Activated B cell treated with CpG ODN at 0.5 μM for 24 hours (primary cell): Measurements from ENCODE around the gene SERPIND1. TPM values are rescaled to one million over a fixed set of nuclear protein-coding genes. Genes with fewer than 3 reads are reported as not detected.

ENCODE experiments used
- ATAC-seq: fragments of 200-7000 bp; cut with Tn5 transposase; one replicate; pipeline ENCODE4 v1.10.0; 2021; ENCODE audit warnings: low read depth, mild to moderate bottlenecking, moderate library complexity
- CTCF ChIA-PET: fragments of 350-600 bp; sonication (Branson Sonifier 250); formaldehyde crosslinking; loops from one replicate; lab custom pipeline; 2021; ENCODE audit warnings: antibody characterized with exemption; lab: Charles Lee
- POLR2A ChIA-PET: fragments of 350-600 bp; sonication (Branson Sonifier 250); formaldehyde crosslinking; loops from one replicate; lab custom pipeline; 2021; ENCODE audit warnings: antibody characterized with exemption; lab: Charles Lee
- DNase-seq: peaks from one replicate; pipeline ENCODE4 v3.0.0; 2022
- H3K27ac Mint-ChIP-seq: one replicate; pipeline ENCODE4 v1.8.0; 2020; ENCODE audit warnings: mixed read lengths
- H3K27me3 Mint-ChIP-seq: one replicate; pipeline ENCODE4 v1.8.0; 2021; ENCODE audit warnings: mixed read lengths
- H3K36me3 Mint-ChIP-seq: one replicate; pipeline ENCODE4 v1.8.0; 2021; ENCODE audit warnings: low read depth, mixed read lengths
- H3K4me1 Mint-ChIP-seq: one replicate; pipeline ENCODE4 v1.8.0; 2021; ENCODE audit warnings: mixed read lengths
- H3K4me3 Mint-ChIP-seq: one replicate; pipeline ENCODE4 v1.8.0; 2020; ENCODE audit warnings: mild to moderate bottlenecking, mixed read lengths
- H3K9me3 Mint-ChIP-seq: one replicate; pipeline ENCODE4 v1.8.0; 2020; ENCODE audit warnings: mixed read lengths
- intact Hi-C: fragments of 100-400 bp; cut with micrococcal nuclease; formaldehyde crosslinking; loops from one replicate; pipeline ENCODE4 v1.15.1; 2024
- total RNA-seq: library from RNA; stranded (reverse); gene quantifications from 2 replicates; pipeline ENCODE4 v1.2.3, GENCODE V29; 2022
- TF ChIP-seq, protein P1 (sequence below): fragments of 200-600 bp; IDR thresholded peaks from one replicate; pipeline ENCODE4 v1.8.0; 2022; ENCODE audit warnings: antibody characterized with exemption, mild to moderate bottlenecking

The SERPIND1 gene
- total RNA-seq, 1 donor from 2014 or later: not detected

DNA sequence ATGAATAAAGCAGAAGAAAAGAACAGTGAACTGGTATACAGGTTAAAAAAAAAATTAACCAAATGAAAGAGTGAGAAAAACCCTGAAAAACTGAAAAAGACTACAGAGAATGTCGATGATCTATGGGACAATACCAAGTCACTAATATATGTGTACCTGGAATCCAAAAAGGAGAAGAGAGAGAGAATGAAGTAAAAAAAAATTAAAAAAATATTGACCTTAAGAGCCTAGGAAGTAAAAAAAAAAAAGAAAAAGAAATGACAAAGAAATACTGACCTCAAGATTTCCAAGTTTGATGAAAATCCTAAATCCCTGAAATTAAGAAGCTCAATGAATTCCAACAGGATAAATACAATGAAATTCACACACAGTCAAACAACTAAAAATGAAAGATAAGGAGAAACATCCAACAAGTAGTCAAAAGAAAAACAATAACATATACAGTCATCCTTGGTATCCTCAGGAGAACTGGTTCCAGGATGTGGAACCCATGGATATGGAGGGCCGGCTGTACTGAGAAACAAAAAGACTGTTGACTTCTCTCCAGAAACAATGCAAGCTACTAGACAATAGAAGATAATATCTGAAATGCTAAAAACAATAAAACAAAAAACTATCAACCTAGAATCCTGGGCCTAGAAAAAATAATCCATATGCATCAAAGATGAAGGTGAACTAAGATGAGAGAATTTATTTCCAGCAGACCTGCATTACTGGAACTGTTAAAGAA lies 33.5 kb upstream of the SERPIND1 start:
- ATAC-seq: no peak
- H3K4me3 Mint-ChIP-seq: no peak overlapping the region
- CTCF ChIA-PET: interaction anchor here (2.2 kb wide), 1 partner anchor 36 kb away, joined by 7 read pairs; no protein-coding TSS in a partner anchor
- no peak for DNase-seq
- no peak overlapping the region for H3K27ac Mint-ChIP-seq
- H3K4me1 Mint-ChIP-seq: peaks cover 8% of the 10 kb centered on the region
- TF ChIP-seq, protein P1, sequence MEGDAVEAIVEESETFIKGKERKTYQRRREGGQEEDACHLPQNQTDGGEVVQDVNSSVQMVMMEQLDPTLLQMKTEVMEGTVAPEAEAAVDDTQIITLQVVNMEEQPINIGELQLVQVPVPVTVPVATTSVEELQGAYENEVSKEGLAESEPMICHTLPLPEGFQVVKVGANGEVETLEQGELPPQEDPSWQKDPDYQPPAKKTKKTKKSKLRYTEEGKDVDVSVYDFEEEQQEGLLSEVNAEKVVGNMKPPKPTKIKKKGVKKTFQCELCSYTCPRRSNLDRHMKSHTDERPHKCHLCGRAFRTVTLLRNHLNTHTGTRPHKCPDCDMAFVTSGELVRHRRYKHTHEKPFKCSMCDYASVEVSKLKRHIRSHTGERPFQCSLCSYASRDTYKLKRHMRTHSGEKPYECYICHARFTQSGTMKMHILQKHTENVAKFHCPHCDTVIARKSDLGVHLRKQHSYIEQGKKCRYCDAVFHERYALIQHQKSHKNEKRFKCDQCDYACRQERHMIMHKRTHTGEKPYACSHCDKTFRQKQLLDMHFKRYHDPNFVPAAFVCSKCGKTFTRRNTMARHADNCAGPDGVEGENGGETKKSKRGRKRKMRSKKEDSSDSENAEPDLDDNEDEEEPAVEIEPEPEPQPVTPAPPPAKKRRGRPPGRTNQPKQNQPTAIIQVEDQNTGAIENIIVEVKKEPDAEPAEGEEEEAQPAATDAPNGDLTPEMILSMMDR: no peak
- intact Hi-C loops: no loop called here
- H3K9me3 Mint-ChIP-seq: no peaks in the 10 kb centered on the region
- POLR2A ChIA-PET: no interaction called here
- H3K27me3 Mint-ChIP-seq: no peaks in the 10 kb centered on the region
- H3K36me3 Mint-ChIP-seq: peaks cover 65% of the 10 kb centered on the region

DNA sequence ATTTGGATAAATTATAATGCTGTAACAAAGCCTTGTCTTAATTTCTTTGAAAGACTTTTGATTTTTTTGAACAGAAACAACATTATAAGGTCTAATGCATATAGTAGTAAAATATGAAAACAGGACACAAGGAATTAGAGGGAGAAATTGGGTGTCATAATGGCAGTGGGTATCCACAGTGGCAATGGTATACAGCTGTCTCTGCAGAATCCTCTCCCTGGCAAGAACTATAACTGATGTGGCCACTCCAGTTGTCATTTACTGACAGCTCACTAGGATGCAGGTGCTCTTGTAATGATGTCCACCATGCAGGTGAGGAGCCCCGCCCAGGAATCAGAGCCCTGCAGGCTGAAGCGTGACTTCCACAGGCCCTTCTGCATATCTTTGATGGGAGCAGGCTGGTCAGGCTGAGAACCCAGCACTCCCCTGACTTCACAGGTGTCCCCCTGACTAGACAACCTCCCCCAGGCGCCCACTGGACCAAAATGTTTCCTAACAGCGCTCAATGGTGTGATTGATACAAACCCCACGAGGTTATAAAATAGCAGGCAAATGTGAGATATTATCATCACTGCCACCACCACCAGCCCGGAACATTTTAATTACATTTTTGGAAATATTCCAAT lies 32.8 kb upstream of the SERPIND1 start:
- ATAC-seq (no peak), DNase-seq (no peak)
- H3K4me3 Mint-ChIP-seq: no peak overlapping the region
- H3K27ac Mint-ChIP-seq: no peak overlapping the region
- TF ChIP-seq, protein P1: no peak
- intact Hi-C loops: no loop called here
- peaks cover 64% of the 10 kb centered on the region for H3K36me3 Mint-ChIP-seq
- no peaks in the 10 kb centered on the region for H3K27me3 Mint-ChIP-seq
- peaks cover 8% of the 10 kb centered on the region for H3K4me1 Mint-ChIP-seq
- ChIA-PET POLR2A (no interaction called here), CTCF (interaction anchor here (1.0 to 2.2 kb wide), 7 partner anchors 36 to 323 kb away, joined by 3 to 20 read pairs (median 4); no protein-coding TSS in a partner anchor)
- H3K9me3 Mint-ChIP-seq: no peaks in the 10 kb centered on the region

DNA sequence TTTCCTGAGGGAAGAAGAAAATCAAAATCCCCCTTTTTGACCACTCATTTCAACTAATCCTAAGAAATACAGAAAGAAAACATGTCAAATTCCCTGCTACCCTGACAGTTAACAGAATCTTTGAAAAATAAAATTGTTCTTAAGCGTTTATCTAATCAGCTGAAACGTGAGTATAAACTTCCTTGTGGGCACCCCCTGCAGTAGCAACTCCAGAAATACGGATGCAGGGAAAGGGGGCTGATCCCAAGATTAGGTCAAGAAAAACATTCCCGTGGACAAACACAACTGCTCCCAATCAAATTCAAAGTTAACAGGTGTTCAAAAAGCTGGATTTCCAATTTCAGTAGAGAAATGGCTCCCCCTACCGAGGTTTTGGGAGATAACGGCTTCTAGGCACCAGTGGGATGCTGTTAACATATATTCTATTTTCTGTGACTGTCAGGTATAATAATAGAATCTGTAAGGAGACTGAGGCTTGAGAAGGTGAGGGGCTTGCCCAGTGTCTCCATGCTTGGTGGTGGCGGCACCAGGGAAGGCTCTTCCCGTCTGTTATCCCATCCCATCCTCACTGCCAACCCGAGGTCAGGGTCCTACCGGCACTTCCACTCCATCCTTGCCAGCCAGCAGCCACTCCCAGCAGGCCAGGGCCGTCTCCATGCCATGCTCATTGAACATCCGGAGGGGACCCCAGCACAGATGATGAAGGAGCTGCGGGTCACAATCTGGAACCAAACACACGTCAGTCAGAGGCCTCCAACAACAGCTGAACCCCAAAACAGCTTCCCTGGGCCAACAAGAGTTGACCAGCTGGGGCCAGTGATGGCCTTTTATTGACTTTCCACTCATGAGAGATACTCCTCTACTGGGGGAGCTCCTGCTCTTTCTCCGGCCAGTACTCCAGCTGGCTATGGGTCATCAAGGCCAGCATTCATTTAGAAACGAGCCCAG lies 32.0 kb upstream of the SERPIND1 start:
- ChIA-PET CTCF (interaction anchor here (0.6 to 2.2 kb wide), 9 partner anchors 37 to 324 kb away, joined by 3 to 20 read pairs (median 4); no protein-coding TSS in a partner anchor), POLR2A (interaction anchor here (1.5 kb wide), 1 partner anchor 38 kb away, joined by 3 read pairs; no protein-coding TSS in a partner anchor)
- intact Hi-C loops: loop anchor here (1.0 kb wide), 2 partner anchors 136 to 178 kb away; no protein-coding TSS in a partner anchor
- TF ChIP-seq, protein P1: no peak
- Mint-ChIP-seq H3K4me1 (peaks cover 14% of the 10 kb centered on the region), H3K36me3 (peaks cover 64% of the 10 kb centered on the region), H3K27me3 (no peaks in the 10 kb centered on the region), H3K9me3 (no peaks in the 10 kb centered on the region), H3K4me3 (no peak overlapping the region), H3K27ac (no peak overlapping the region)
- ATAC-seq (peak; percentile 40), DNase-seq (no peak)

DNA sequence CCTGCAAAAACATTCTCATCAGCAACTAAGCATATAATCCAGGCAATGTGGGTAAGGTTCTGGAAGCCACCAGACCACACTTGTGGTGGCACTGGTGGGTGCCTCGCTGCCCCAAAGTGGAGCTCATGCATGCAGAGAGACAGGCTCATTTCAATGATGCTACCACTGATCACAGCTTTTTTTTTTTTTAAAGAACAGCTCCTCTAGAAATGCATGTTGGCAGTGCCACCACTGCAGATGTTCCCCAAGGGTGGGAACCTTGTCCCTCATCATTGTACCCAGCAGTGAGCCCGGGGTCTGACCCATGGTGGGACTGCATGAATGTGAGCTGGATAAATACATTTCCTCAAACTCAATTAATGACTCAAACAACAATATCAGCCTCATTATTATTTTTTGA lies 31.1 kb upstream of the SERPIND1 start:
- ATAC-seq: no peak
- ChIA-PET POLR2A (interaction anchor here (1.5 kb wide), 1 partner anchor 39 kb away, joined by 3 read pairs; no protein-coding TSS in a partner anchor), CTCF (interaction anchor here (0.6 to 2.2 kb wide), 6 partner anchors 38 to 325 kb away, joined by 3 to 20 read pairs (median 6); no protein-coding TSS in a partner anchor)
- no peaks in the 10 kb centered on the region for H3K27me3 Mint-ChIP-seq
- H3K27ac Mint-ChIP-seq: no peak overlapping the region
- peaks cover 70% of the 10 kb centered on the region for H3K36me3 Mint-ChIP-seq
- no peak overlapping the region for H3K4me3 Mint-ChIP-seq
- peaks cover 22% of the 10 kb centered on the region for H3K4me1 Mint-ChIP-seq
- DNase-seq: no peak
- TF ChIP-seq, protein P1: no peak
- intact Hi-C loops: loop anchor here (1.0 kb wide), 2 partner anchors 136 to 178 kb away; no protein-coding TSS in a partner anchor
- no peaks in the 10 kb centered on the region for H3K9me3 Mint-ChIP-seq
